T-helper 1 cell (primary cell): ENCODE results near the gene KAT7.

Source experiments
- DNase-seq, 5 donors: peaks; one replicate each; pipeline ENCODE4 v3.0.0-alpha.2; 2012 to 2020

KAT7 gene

GRCh38 chr17:49873466-49873865 lies 85.0 kb downstream of the KAT7 start:
- DNase-seq: no peak

GRCh38 chr17:49873926-49874325 lies 85.4 kb downstream of the KAT7 start:
- DNase-seq: no peak

GRCh38 chr17:49874911-49875310 lies 86.4 kb downstream of the KAT7 start:
- DNase-seq: no peak

GRCh38 chr17:49875685-49876084 lies 87.2 kb downstream of the KAT7 start:
- no peak for DNase-seq

- no peak for DNase-seq
These were observed 90.7 kb downstream of the KAT7 start for GRCh38 chr17:49878931-49879904.

- peak; percentile 32 to 65 (median 56) for DNase-seq
These were observed 92.0 kb downstream of the KAT7 start for GRCh38 chr17:49880291-49881053.

GRCh38 chr17:49881054-49881402 lies 92.5 kb downstream of the KAT7 start:
- DNase-seq: no peak

GRCh38 chr17:49882434-49882833 lies 94.0 kb downstream of the KAT7 start:
- no peak for DNase-seq
